Stimulated activated CD8-positive, alpha-beta memory T cell treated with anti-CD3 and anti-CD28 coated beads, Interleukin-7, amount 100 ng/mL, for 24 hours (primary cell): ENCODE measurements around the gene UBE3A.

ENCODE experiments used
- DNase-seq: peaks from one replicate; pipeline ENCODE4 v3.0.0-alpha.2; 2020; ENCODE audit warnings: low read depth

Gene UBE3A

GRCh38 chr15:25329696-25330095 lies 109.1 kb downstream of the UBE3A start:
- DNase-seq: no peak

DNA sequence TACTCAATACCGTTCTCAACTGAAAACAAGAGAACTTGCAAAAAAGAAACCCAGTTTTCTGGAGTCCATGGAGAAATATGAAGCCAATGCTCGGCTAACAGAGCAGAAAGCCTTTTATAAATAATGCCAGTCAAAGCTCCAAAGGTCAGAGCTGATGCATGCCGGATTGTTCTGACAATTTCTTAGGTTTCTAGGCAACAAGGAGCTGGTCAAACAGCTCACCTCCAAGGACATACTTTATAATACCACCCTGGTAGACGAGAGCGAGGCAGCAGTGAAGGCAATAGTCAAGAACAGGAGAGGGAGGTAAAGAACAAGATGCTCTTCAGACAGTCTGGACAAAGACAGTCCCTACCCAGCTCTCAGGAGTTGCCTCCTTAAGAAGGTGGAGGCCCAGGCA lies 111.1 kb downstream of the UBE3A start:
- no peak for DNase-seq

- DNase-seq: no peak
Observed at GRCh38 chr15:25325187-25325586, 113.6 kb downstream of the UBE3A start.

DNA sequence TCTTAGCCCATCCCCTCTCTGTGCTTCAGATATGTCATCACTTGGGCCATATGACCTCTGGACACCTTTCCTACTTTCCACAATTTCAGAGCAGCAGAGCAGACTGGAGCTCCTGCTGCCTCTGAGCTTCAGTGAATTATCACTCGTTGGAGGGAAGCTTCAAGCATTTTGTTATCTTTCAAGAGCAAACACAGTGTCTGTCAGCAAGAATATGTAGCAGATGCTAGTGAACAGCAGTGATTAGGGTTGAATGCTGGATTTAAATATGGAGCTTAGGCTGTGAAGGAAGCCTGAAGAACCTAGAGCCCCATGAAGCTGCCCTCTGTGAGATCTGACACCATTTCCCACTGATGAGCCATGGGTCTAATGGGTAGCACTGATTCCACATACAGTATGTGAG lies 115.4 kb downstream of the UBE3A start:
- no peak for DNase-seq

DNA sequence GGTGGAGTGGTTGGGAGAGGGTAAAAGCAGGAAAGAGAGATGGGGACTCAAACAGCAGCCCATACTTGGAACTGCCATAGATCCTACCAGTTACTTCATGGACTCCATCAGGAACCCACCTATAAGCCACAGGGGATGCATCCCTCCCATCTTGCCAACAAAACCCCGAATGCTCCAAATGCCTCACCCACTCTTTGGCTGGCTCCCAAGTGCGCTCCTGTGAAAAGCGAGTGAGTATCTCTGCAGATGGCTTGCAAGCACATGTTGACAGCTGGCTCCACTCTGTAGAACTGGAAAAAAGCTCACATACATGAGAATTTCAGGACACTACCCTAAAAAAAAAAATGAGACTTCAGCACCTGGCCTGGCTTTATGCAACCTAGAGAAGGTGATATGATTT lies 151.0 kb downstream of the UBE3A start:
- DNase-seq: no peak
